SK-N-SH (cell line): ENCODE data around the gene PKNOX1.
"Not testable (repeated sequence)": the region's sequence is repeated elsewhere in the genome, so short reads cannot be mapped to it uniquely, and the experiment has no call there.

Source experiments
- CHD2 ChIP-seq: fragments of 150-350 bp; IDR thresholded peaks from 2 replicates; pipeline ENCODE4 v1.6.1; 2018; ENCODE audit warnings: low read length; ENCODE audit not compliant: partially characterized antibody
- CTCF ChIP-seq: fragments of 200-600 bp; sonication (generic); IDR thresholded peaks from 2 replicates; pipeline ENCODE4 v1.6.1; 2017; ENCODE audit warnings: antibody characterized with exemption, mild to moderate bottlenecking, moderate library complexity
- EP300 ChIP-seq, 2 experiments: IDR thresholded peaks; 2 replicates each; pipeline versions ENCODE4 v1.4.0 to v1.6.1; 2012; ENCODE audit warnings: borderline replicate concordance in 1 of 2, low read depth in 1 of 2, low read length in 1 of 2
- FOXM1 ChIP-seq: IDR thresholded peaks from 2 replicates; pipeline ENCODE4 v1.4.0; 2012; ENCODE audit warnings: low read depth, mild to moderate bottlenecking
- GABPA ChIP-seq: IDR thresholded peaks from 2 replicates; pipeline ENCODE4 v1.4.0; 2012; ENCODE audit warnings: low read depth, mild to moderate bottlenecking
- GATA2 ChIP-seq: sonication (generic); formaldehyde crosslinking; IDR thresholded peaks from 2 replicates; pipeline ENCODE4 v1.5.0; 2020; ENCODE audit warnings: mild to moderate bottlenecking, missing genetic modification reagents
- NFIC ChIP-seq: IDR thresholded peaks from 2 replicates; pipeline ENCODE4 v1.4.0; 2012; ENCODE audit warnings: borderline replicate concordance
- PBX3 ChIP-seq: IDR thresholded peaks from 2 replicates; pipeline ENCODE4; 2012
- POLR2AphosphoS5 ChIP-seq: IDR thresholded peaks from 2 replicates; pipeline ENCODE4 v1.6.1; 2012; ENCODE audit warnings: low read depth, low read length
- RCOR1 ChIP-seq: fragments of 150-350 bp; IDR thresholded peaks from 2 replicates; pipeline ENCODE4 v1.6.1; 2017; ENCODE audit warnings: antibody characterized with exemption, low read length
- SMC3 ChIP-seq: IDR thresholded peaks from 2 replicates; pipeline ENCODE4 v1.6.1; 2012; ENCODE audit warnings: low read depth, low read length, improper control_type of control experiment
- TAF1 ChIP-seq: IDR thresholded peaks from 2 replicates; pipeline ENCODE4 v1.6.1; 2012; ENCODE audit warnings: low read depth, mild to moderate bottlenecking, low read length, moderate library complexity, borderline replicate concordance

- not testable (repeated sequence) for TF ChIP-seq POLR2AphosphoS5; PBX3; CTCF; NFIC; SMC3; RCOR1; EP300 (IDR thresholded peaks at IDR 0.05; ENCODE audit: borderline replicate concordance in 1 of 2, low read depth in 1 of 2, low read length in 1 of 2); TAF1; GATA2 (CRISPR knock-in tag); CHD2; FOXM1; GABPA
Observed at GRCh38 chr21:43006051-43006873, 31.9 kb downstream of the PKNOX1 start.
